GM19351 (cell line): ENCODE data around the gene LHX8.
"Not testable (repeated sequence)": the region's sequence is repeated elsewhere in the genome, so short reads cannot be mapped to it uniquely, and the experiment has no call there.

Source experiments
- ATAC-seq: cut with Tn5 transposase; IDR thresholded peaks from one replicate; pipeline ENCODE4 v1.9.1; 2021; ENCODE audit warnings: mild to moderate bottlenecking, moderate library complexity; ENCODE audit not compliant: unreplicated experiment

LHX8 gene

GRCh38 chr1:75132242-75132811 lies 1.9 kb upstream of the LHX8 start:
- no peak for ATAC-seq

- ATAC-seq: no peak
Measured at GRCh38 chr1:75132812-75133619, 1.2 kb upstream of the LHX8 start.

DNA sequence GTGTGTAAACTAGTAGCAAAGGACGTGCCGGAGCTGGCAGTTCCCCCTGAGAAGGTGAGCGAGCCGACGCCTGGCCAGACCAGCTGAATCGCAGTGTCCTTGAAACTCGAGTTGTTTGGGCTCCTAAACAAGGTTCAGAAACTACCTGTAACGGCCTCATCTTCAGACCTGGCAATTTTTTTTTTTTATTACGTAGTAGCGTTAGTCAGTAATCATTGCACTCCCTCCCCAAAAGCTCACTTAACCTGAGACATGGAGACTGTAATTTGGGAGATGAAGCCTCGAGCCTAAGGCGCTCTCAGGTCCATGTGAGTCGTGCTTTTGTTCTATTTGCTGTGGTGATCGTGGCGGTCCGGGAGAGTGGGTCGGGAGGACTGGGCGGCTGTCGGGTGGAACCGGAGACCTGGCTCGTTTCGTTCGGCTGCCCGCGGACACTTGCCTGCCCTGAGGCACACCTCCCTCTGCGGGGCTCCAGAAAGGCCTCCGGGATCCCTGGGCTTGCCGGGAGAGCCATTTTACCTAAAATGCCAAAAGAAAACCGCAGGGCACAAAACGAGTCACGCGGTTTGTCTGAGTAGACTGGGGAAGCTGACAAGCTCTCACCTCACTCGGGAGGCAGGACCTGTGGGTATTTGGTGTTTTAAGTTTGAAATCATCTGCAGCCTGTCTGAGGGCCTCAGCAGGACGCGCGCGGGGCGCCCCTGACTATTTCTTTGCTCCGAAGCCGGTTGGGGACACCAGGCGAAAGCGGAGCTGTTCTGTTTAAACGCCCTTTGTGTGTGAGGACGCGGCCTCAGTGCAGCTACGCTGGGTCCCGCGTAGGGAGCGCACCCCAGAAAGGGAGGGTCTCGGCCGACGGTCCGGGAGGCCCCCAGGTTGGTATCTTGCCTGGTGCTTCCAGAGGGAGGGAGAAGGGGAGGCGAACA lies 722 bp downstream of the LHX8 start:
- ATAC-seq: no peak

GRCh38 chr1:75135573-75136194 lies 1.5 kb downstream of the LHX8 start:
- no peak for ATAC-seq

DNA sequence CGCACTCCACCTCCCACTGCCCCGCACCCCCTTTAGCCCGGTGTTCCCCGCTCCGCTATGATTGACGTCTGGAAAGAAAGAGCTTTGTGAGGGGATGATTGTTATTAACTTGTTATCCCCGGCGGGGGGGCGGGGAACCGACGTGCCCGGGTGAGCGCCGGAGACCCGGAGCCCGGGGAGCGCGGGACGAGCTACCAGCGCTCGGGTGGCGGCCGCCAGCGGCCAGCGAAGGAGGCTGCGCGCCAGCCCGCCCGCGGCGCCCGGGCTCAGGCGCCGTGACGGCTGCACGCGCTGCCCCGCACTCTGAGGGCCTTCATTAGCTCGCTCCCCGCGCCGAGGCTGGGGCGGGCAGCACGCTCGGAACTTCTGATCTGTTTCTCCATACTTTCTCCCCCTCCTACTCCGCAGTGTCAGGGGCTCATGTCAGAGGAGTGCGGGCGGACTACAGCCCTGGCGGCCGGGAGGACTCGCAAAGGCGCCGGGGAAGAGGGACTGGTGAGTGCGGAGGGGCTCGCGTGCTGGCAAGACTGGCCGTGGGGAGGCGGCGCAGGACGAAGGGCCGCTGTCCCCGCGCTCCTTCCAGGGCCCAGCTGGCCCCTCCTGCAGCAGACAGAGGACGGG lies 2.1 kb downstream of the LHX8 start:
- ATAC-seq: no peak

- ATAC-seq: no peak
Measured at GRCh38 chr1:75136921-75137641, 2.9 kb downstream of the LHX8 start.

DNA sequence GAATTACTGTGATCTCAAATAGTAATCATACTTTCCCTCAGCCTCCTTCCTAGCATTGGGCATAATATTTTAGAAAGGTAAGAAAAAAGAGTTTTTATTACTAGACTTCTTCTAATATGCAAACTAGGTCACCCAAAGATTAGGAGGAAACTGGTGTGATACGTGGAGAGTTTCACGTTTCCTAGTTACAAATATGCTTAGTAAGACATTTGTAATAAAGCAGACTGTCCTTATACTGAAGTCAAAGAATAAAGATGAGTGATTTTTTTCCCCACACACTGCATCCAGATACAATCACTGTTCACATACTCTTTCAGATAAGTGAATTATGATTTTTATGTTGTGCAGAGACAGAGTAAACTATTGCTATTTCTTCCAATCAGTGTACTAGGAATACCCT lies 17.9 kb downstream of the LHX8 start:
- ATAC-seq: no peak

DNA sequence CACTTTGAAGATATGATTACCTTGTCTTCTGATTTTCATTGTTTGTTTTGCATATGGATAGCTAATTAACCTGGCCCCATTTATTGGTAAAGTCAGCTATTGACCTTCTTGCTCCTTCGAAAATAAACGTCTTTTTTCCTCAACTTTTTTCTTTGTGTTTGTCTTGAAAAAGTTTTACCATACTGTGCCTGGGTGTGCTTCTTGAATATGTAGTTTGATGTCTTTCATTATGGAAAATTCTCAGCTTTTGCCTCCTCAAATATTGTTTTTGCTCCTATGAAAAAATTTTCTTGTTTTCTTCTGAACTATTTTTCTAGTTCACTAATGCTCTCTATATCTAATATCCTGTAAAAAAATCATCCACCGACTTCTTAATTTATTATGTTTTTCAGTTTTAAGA lies 25.0 kb downstream of the LHX8 start:
- ATAC-seq: no peak

DNA sequence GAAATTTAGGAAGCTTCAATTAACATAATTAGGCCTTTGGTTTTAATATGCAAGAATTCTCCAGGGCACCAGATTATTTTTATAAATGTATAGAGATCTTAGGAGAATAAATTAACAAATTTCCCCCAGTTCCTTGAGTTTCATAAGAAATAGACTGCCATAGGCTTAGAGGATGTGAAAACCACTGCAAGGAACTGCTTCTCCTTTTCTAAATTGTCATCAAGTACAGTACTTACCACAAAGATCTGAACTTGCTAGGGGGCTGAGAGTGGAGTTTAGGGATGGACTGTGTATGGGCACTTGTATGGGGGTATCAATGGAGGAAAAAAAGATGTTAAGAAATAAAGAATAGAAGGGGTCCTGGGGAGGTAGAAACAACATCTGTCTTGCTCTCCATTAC lies 31.1 kb downstream of the LHX8 start:
- peak; percentile 77 for ATAC-seq

DNA sequence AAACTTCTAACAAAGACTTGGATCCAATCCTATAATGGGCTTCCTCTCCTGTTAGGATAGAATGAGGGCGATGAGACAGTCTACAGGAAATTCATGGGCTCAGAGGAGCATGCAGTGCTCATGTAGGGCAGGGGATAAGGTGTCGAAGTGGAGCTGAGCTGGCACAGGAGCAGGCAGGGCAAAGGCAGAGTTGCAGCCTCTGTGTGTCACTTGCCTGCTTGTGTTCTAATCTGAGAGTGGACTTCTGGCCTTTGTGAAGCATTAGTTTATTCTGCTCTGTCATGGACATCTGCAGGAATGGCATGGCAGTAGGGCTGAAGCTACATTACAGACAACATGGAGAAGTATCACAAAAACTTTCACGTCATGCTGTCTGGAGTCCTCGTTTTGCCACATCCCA lies 32.6 kb downstream of the LHX8 start:
- no peak for ATAC-seq

DNA sequence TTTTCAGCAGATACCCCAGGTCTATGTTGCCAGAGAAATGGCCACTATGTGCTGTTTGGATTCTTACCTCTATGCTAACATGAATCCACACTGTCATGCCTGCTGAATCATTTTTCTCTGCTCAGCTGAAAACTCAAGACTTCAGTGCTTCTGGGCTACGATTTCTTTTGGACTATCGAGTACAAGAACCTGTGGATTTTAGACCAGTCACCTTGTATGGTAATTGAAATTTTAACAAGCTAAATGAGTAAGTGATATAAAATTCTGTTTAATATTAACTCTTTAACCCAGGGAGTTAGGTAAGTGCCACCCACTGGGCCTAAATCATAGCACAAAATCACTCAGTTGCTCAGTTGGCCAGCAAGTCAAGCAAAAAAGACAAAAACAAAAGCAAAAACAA lies 35.8 kb downstream of the LHX8 start:
- no peak for ATAC-seq

- no peak for ATAC-seq
Measured at GRCh38 chr1:75170981-75171380, 36.8 kb downstream of the LHX8 start.

DNA sequence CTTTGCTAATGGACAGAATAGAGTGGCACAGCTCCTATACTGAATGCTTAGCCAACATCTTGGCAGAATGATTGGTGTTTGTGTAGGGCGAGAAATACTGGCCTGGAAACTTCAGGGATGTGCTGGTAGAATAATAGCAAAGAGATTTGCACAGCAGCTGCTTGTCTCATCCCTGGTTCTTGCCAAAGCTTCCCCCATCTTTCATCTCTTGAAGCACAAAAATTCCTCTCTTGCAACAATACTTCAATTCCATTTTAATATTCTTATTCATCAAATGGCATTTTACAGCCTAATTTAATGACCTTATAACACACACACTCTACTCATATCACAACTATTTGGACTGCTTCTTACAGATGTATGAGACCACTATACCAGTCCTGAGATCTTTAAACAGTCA lies 37.7 kb downstream of the LHX8 start:
- ATAC-seq: no peak

GRCh38 chr1:75172556-75172955 lies 38.4 kb downstream of the LHX8 start:
- no peak for ATAC-seq

DNA sequence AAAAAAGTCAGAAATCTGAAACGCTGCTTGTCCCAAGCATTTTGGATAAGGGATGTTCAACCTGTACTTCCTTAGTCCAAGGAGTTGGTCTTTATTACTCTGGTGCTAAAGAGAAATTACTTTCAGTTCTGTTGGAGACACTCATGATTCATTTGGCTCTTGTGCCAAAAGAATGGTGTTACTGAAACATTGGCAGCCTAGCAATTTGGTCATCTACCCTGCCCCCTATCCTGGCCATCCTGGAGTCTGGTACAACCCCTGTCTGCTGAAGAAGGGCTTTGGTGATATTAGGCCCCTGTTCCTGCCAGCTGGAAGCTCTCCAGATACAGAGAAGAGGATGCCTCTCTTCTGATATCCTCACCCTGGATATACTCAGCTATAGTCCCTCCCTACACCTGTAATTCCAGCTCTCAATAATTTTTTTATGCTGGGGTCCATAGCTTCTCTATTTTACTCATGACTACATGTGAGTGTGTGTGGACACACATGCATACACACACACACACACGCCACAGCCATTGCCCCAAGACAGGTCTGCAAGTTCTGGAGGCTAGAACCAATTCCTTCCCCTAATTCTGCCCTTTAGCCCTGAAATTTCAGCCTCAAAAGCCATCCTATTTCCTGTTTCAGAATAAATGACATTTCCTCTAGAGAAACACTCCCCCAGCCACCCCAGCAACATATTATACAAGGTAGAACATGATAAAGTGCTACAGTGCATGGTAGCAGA lies 40.0 kb downstream of the LHX8 start:
- ATAC-seq: no peak

GRCh38 chr1:75181214-75181955 lies 47.2 kb downstream of the LHX8 start:
- not testable (repeated sequence) for ATAC-seq

DNA sequence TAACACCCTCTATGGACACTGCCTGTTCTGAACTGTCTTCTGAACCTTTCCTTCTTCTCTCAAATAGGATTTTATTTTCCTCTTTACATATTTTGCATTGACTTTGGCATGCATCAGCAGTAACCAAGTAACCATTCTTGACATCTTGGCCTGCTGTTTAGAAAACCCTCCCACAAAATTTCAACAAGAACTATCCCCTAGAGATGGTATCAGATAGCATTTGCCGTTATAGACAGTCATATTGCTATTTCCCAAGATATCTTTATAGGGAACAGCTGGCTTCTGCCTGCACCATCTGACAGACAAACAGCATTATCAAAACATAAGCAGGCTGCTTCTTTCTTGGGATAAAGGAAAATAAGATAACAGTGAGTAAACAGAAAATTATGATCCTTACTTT lies 54.7 kb downstream of the LHX8 start:
- no peak for ATAC-seq

GRCh38 chr1:75198163-75198562 lies 64.0 kb downstream of the LHX8 start:
- ATAC-seq: no peak

GRCh38 chr1:75198761-75199160 lies 64.6 kb downstream of the LHX8 start:
- no peak for ATAC-seq
